Activated CD4-positive, alpha-beta T cell treated with anti-CD3 and anti-CD28 coated beads for 4 hours (primary cell): ENCODE measurements around the gene ZMYM5.
A peak's percentile ranks its signal among the peaks of the same experiment; 100 is the strongest.
"Not testable (repeated sequence)": the region's sequence is repeated elsewhere in the genome, so short reads cannot be mapped to it uniquely, and the experiment has no call there.

ENCODE experiments used
- DNase-seq, 2 donors: peaks; one replicate each; pipeline ENCODE4 v3.0.0-alpha.2; 2020

Gene ZMYM5

GRCh38 chr13:19863323-19864023 is at the start of gene ZMYM5:
Gene ZMYM5 (minus strand): TSS chr13:19863649. CDS start chr13:19852180, 11,469 bp downstream.
- DNase-seq: peak; percentile 91 to 93

- no peak for DNase-seq
These were observed 47.1 kb upstream of the ZMYM5 start for GRCh38 chr13:19910336-19911072.

DNA sequence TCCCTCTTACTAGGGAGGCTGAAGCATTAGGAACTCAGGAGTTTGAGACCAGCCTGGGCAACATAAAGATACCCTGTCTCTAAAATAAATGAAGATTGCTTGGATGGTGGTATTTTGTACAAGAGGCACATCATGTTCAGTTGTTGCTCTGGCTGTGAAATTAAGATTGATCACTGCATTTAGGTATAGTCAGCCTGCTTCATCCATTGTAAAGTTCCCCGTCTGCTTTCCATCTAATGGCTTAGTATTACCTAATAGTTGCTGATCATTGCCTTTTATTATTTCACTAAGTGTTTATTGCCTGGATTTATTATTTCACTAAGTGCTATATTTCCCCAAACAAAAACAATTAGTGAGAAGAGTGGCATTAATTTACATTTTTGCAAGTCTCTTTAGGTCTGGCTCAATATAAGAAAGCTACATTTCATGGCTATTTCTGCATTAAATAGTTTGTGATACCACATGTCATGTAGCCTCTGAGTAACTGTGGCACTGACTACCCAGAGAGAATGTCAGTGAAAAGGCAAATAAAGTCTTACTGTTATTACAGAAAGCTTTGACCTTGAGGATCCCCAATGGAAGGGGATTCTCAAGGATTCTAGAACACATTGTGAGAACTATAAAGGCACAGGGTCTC is 45.0 kb upstream of the ZMYM5 start:
- DNase-seq: no peak

GRCh38 chr13:19905487-19906195 is 42.2 kb upstream of the ZMYM5 start:
- not testable (repeated sequence) for DNase-seq

DNA sequence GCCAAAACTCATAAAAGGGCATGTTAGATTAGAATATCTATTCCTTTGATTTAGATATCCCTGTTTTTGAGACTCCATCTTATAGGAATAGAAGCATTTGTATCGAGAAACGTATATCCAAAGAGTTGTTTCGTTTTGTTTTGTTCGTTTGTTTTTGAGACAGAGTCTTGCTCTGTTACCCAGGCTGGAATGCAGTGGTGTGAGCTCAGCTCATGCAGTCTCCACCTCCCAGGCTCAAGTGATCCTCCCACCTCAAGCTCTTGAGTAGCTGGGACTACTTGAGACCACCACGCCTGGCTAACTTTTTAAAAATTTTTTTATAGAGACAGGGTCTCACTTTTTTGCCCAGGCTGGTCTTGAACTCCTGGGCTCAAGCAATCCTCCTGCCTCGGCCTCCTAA is 26.6 kb upstream of the ZMYM5 start:
- no peak for DNase-seq

DNA sequence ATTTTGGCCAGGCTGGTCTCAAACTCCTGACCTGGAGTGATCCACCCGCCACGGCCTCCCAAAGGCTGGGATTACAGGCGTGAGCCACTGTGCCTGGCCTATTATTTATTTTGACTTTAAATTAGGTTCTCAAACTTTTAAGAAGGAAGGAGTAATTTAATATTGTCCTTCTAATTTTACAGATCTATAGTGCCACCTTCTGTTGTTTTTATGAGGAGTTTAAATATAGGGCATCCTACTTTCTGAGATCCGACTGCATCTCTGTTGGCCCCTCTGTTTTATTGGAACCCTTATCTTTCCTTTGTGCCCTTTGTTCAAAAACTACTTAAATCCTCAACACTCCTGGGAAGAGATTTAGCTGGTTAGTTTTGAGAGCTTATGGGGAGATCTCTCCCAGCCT is 25.4 kb upstream of the ZMYM5 start:
- no peak for DNase-seq

- DNase-seq: no peak
These were observed 18.8 kb upstream of the ZMYM5 start for GRCh38 chr13:19882231-19882630.

DNA sequence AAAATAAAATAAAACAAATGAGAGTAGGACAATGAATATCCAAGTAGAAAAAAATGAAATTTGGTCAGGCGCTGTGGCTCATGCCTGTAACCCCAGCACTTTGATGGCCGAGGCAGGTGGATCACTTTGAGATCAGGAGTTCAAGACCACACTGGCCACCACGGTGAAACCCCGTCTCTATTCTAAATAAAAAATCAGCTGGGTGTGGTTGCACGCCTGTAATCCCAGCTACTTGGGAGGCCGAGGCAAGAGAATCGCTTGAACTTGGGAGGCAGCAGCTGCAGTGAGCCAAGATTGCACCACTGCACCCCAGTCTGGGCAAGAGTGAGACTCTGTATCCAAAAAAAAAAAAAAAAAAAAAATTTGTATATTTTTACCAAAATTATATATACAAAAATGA is 18.2 kb upstream of the ZMYM5 start:
- no peak for DNase-seq

- DNase-seq: peak; percentile 68 to 78
These were observed 1.4 kb upstream of the ZMYM5 start for GRCh38 chr13:19864746-19865309.

DNA sequence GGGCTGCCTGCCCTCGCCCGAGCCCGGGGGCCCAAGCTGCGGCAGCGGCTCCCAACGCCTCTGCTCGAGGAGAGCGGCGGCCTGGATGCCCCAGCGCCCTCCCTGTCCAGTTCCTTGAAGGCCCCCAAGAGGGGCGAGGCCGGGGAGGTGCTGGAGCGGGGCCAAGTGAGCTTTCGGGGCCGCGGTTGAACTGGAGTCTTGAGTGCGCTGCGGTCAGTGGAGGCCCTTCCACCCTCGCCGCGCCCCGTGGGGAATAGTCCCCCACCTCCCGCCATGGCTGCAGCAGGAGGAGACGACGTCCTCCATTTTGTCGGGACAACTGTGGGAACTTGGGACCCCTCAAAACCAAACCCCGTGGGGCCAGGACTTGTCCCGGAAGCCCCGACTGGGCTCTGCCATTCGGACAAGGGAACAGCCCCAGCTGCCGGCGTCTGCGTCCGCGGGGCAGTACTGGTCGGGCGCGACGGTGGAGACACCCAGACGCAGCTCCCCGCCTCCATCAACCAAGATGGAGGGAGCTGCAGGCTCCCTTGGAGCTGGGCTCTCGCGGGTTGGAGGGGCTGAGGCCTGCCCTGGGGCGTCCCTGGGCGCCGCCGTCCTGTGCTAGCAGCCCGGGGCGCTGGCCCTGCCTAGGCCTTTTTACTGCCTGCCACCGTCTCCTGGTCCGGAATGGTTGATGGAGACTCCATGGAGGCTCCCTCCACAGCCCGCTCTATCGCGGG is 736 bp upstream of the ZMYM5 start:
- DNase-seq: peak; percentile 46 to 61

GRCh38 chr13:19862481-19863313 is 752 bp downstream of the ZMYM5 start:
- DNase-seq: peak; percentile 32 to 37

GRCh38 chr13:19861762-19862161 is 1.7 kb downstream of the ZMYM5 start:
- DNase-seq: no peak

DNA sequence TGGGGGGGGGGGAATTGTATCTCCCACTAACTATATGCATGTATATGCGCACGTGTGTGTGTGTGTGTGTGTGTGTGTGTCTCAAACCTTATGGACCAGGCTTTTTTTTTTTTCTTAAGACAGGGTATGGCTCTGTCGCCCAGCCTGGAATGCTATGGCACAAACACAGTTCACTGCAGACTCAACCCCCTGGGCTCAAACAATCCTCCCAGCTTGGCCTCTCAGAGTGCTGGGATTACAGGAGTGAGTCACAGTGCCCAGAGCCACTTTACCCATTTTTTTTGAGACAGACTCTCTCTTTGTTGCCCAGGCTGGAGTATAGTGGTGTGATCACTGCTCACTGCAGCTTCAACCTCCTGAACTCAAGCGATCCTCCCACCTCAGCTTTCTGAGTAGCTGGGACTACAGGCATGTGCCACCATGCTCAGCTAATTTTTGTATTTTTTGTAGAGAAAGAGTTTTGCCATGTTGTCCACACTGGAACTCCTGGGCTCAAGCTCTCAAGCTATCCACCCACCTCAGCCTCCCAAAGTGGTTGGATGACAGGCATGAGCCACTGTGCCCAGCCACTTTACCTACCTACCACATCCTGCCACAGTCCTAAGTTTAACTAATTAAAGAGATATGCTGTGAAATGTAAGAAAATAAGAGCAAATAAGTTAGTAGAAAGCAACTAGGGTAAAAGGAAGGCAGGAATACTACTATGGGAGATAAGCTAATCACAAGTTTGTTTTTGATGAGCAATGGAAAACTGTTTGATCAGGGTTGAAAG is 2.4 kb downstream of the ZMYM5 start:
- DNase-seq: no peak

- not testable (repeated sequence) for DNase-seq
These were observed 5.8 kb downstream of the ZMYM5 start for GRCh38 chr13:19857637-19858036.

GRCh38 chr13:19852766-19853165 is 10.7 kb downstream of the ZMYM5 start:
- no peak for DNase-seq

- DNase-seq: no peak
These were observed 17.7 kb downstream of the ZMYM5 start for GRCh38 chr13:19845758-19846157.

DNA sequence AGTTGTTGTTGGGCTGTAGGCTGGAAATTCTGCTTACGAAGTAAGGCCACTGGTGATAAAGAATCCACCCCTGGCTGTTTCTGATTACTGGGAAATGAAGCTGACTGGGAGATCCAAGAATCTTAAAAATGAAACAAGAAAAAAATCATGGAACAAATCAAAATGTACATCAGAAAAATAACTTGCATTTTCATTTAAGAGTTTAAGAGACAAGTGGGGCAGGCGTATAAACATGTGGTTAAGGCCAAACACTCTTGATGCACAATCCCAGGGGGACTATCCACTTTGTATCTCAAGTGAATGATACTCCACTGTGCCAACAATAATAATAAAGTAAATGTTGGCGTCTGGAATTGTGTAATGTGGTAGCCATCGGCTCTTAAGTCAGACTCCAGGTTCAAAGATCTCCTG is 24.6 kb downstream of the ZMYM5 start:
- DNase-seq: no peak

DNA sequence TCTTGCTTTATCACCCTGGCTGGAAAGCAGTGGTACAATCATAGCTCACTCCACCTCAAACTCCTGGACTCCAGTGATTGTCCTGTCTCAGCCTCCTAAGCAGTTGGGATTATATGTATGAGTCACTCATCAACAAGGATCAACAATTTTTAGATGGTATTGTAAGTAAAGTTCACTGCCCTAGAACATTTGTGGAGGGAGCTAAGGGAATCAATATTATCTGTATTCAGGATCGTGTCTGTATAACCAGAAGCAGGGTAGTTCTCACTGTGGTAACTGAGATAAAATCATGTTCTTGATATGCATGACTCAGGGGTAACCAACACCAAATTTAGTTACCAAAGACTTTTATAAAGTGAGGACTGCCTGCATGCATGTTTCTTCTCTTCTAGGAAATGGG is 27.0 kb downstream of the ZMYM5 start:
- no peak for DNase-seq

- DNase-seq: no peak
These were observed 28.7 kb downstream of the ZMYM5 start for GRCh38 chr13:19834704-19835103.

GRCh38 chr13:19822673-19823072 is 40.8 kb downstream of the ZMYM5 start:
- DNase-seq: no peak
